IPS DF 19.7 (cell line): Measurements from ENCODE around the gene PDCD10.

Experiments used
- DNase-seq: peaks from one replicate; pipeline ENCODE4 v3.0.0-alpha.2; 2013; ENCODE audit warnings: low read depth, low spot score

Gene PDCD10

DNA sequence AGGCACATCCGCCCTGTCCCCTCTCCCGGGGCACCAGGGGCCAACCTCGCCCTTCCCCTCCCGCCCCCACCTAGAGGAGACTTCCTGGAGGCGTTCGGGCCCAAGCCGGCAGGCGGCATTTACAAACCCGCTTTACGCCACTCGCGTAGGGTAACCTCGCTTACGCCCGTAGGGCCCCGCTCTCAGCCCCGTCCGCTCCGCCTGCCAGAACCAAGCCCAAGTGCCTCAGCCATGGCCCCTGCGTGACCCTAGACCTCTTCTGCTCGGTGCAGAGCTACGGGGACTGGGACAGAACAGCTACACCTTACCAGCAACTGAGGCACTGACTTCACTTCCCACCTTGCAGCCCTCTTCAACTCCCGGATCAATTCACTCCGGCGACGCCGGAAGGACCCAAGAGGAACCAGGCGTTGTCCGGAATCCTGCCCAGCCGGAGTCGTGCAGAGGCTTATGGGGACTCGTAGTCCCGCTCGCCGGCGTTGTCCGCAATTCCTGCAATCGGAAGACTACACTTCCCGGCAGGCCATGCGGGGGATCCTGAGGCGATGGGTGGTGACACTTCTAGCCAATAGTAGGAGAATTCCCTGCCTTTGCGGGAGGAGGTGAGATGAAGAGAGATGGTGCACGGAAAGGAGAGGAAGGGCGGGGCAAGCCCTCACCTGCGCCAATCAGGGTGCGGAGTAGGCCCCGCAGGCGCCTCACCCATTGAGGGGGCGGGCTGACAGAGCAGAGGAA lies at the start of gene PDCD10:
Gene PDCD10, minus strand, starts transcription at position 395 of the 735 bp plus-strand sequence. CDS start 14,735 bp downstream, outside the sequence.
- peak; percentile 99 for DNase-seq

GRCh38 chr3:167783781-167784180 lies 49.1 kb upstream of the PDCD10 start:
- no peak for DNase-seq

GRCh38 chr3:167780214-167780883 lies 45.7 kb upstream of the PDCD10 start:
- no peak for DNase-seq

DNA sequence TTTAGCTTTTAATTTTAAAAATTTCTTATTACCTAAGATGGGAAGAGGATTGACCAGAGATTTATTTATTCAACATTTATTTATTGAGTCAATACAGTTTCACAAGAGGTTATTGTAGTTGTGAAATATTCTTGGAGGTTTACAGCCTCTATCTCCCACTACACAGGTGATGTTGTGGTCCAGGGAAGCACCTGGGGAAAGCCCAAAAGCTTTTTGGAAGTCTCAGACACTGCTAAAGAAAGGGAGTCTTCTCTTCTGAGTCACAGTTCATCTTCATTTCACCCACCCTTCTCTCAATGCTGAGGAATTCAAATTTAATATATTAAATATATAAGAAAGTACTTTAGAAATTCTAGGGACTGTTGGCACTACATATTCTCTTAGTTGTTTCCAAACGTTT lies 42.7 kb upstream of the PDCD10 start:
- DNase-seq: no peak

- DNase-seq: no peak
These were observed 41.5 kb upstream of the PDCD10 start for GRCh38 chr3:167776066-167776685.

GRCh38 chr3:167773584-167773983 lies 38.9 kb upstream of the PDCD10 start:
- DNase-seq: no peak

- no peak for DNase-seq
These were observed 38.3 kb upstream of the PDCD10 start for GRCh38 chr3:167772992-167773391.

- no peak for DNase-seq
These were observed 27.6 kb upstream of the PDCD10 start for GRCh38 chr3:167762296-167762695.

DNA sequence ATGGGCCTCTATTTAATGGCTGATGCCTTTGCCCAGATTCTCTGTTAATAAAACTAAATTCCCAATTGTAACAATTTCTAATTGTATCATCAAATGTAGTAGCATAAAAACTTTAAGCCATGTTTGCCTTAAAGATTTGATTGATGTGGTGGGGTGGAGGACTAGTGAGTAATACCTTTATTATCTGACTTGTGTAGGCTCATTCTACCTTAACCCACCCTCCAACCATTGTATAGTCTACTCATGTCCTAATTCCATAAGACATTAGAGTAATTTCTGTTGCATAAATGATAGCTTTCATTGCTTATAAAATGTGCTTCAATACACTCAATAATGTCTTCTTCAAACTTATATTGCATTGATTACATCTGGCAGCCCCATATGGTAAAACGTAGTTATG lies 26.6 kb upstream of the PDCD10 start:
- DNase-seq: no peak

GRCh38 chr3:167754049-167754448 lies 19.4 kb upstream of the PDCD10 start:
- no peak for DNase-seq

DNA sequence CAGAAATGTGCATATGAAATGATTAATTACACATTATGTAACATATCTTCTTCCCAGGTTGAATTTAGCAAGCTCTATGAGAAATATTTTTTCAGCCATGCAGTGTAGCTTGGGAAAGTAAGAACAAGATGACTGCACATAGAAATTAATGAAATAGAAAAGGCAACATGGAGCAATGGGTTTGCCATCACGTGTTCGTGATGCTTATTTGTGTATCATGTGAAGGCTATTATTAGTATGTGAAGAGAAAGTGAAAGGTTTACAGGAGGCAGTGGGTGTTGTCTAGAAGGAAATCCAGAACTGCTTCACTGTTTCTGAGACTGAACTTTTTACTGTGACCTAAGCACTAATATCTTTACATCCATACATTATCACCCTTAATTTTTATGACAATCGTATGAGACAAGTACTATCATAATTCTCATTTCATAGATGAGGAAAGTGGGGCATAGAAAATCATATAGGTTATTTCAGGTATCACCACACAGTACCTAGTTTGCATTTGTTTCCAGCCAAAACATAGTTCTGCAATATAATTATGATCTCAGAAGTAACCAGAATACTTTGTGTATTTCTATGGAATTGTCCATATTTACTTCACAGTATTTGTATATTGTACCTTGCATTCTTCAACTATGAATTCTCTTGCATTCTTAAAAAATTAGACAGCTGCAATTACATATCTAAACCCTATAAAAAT lies 15.7 kb upstream of the PDCD10 start:
- DNase-seq: no peak

GRCh38 chr3:167749728-167750127 lies 15.0 kb upstream of the PDCD10 start:
- no peak for DNase-seq

DNA sequence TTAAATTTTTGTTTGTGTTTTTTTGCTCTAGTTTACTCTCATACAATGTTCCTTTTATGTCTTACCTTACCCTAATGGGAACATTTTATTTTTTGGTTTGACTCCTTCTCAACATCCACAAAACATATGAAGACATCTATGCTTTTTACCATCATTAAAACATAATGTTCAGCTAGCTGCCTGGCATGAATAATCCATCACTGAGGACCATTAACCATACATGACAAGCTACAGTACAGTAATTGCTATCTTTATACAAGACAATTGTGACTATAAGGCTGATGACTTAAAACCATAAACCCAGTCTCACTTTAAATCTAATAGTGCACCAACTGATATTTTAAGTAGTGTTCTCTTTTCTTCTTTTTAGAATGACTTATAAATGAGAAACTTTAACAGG lies 14.5 kb upstream of the PDCD10 start:
- no peak for DNase-seq

DNA sequence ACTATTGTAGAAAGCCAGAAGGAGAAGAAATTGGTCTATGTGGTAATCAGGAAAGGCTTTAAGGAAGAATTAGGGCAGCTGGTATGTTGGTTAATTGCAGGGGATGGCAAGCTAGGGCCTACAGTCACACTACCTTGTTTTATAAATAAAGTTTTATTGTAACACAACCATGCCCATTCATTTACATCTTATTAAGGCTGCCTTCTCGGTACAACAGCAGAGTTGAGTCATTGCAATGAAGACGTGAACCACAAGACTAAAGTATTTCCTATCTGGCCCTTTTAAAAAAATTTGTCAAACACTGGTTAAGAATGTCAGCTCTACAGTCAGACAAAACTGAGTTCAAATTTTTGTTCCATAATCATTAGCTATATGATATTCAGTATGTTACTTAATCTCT lies 9.1 kb upstream of the PDCD10 start:
- no peak for DNase-seq

DNA sequence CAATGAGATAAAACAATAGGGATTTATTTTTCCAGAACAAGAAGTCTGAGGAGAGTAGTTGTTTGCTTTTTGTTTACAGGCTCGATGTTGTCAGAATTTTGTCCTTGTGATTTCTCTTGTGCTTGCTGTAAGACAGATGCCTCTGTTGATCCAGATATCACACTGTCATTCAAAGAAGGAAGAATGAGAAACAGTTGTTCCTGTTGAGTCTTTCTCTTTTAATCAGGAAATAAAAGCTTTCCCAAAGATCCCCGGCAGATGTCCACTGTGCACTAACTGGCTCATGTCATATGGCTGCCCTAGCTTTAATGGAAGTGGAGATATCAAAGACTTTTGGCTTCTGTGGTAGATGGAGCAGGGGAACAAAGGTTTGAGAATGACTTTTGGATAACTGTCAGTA lies 7.6 kb upstream of the PDCD10 start:
- no peak for DNase-seq

GRCh38 chr3:167740961-167741587 lies 6.4 kb upstream of the PDCD10 start:
- no peak for DNase-seq

DNA sequence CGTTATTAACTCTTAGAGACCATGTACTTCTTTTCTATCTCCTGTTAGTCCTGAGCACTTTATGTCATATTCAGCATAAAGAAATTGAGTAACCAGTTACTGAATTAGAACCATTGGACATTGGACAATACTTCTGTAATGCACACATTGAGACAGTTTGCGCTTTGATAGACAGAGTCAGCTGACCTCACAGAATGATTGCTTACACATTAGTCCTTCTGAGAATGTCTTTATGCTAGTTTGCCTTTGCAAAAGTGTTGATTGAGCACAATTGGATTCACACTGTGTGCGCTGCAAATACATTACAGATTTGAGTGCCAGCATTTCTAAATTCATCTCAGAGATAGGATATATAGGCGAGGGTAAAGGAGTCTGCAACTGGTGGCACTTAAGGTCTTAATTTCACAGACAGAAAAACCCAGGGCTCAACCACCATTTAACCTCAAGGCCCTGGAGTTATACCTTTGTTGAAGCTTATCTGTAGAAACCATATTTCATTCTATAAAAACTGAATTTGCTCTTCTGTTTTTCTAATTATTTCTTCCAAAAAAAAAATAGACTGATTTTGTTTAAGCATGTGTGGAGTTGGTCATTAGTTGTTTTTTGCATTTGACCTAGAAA lies 4.6 kb upstream of the PDCD10 start:
- DNase-seq: no peak

- DNase-seq: no peak
These were observed 3.3 kb upstream of the PDCD10 start for GRCh38 chr3:167738037-167738436.

DNA sequence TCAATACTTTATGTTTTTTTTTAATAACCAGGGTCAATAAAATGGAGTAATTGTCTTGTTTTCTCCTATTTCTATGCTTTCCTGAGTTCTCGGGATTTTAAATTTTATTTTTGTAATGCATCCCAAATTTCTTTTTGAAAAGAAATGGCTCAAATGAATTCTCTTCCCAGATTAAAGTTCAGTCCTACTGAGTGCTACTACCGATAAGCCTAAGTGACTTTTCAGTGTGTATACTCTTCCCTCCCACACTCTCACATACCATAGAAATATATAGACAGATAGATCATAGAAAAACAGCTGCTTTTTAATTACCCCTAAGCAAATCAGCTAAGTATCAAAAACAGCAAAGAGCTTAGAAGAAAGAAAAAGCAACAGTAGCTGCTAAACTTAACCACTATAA lies 2.3 kb upstream of the PDCD10 start:
- no peak for DNase-seq

GRCh38 chr3:167736264-167736787 lies 1.6 kb upstream of the PDCD10 start:
- no peak for DNase-seq
